Suprapubic skin (tissue), 4 donors: ENCODE data around the gene RAD54L. TPM values are rescaled to one million over a fixed set of nuclear protein-coding genes. Genes with fewer than 3 reads are reported as not detected.

Source experiments
- DNase-seq, 2 donors: peaks; one replicate each; pipeline ENCODE4 v3.0.0-alpha.2; 2019; ENCODE audit warnings: low spot score in 2 of 2
- H3K27ac ChIP-seq: fragments of 200-600 bp; sonication (generic); one replicate; pipeline ENCODE4 v1.5.1; 2019
- H3K27me3 ChIP-seq: fragments of 200-600 bp; sonication (generic); one replicate; pipeline ENCODE4 v1.5.1; 2019
- H3K36me3 ChIP-seq: fragments of 200-600 bp; sonication (generic); one replicate; pipeline ENCODE4 v1.5.1; 2019
- H3K4me1 ChIP-seq: fragments of 200-600 bp; sonication (generic); one replicate; pipeline ENCODE4 v1.5.1; 2019
- H3K4me3 ChIP-seq: fragments of 200-600 bp; sonication (generic); one replicate; pipeline ENCODE4 v1.5.1; 2019; ENCODE audit warnings: mild to moderate bottlenecking
- H3K9me3 ChIP-seq: fragments of 200-600 bp; sonication (generic); one replicate; pipeline ENCODE4 v1.5.1; 2019
- EP300 ChIP-seq: sonication (generic); formaldehyde crosslinking; IDR thresholded peaks from one replicate; pipeline ENCODE4 v1.6.1; 2017; ENCODE audit warnings: antibody characterized with exemption
- POLR2A ChIP-seq, 2 donors: fragments of 450-650 bp; IDR thresholded peaks; one replicate each; pipeline ENCODE4 v1.6.1; 2017; ENCODE audit warnings: antibody characterized with exemption in 2 of 2, mild to moderate bottlenecking in 2 of 2, moderate library complexity in 2 of 2
- POLR2AphosphoS5 ChIP-seq, 3 donors: sonication (generic); formaldehyde crosslinking; IDR thresholded peaks; one replicate each; pipeline ENCODE4 v1.6.1; 2017; ENCODE audit warnings: antibody characterized with exemption in 3 of 3
- whole genome bisulfite sequencing: methylation state at CpG from one replicate; pipeline ENCODE4 v1.1.5; 2018; 5-methylcytosine and 5-hydroxymethylcytosine counted together
- total RNA-seq, 4 donors: library from RNA; depleted of rRNA; stranded (reverse); fragments of >200 nt; gene quantifications; one replicate each; pipeline ENCODE4 v1.1.0, GENCODE V29; 2016
- TF ChIP-seq, protein P1 (sequence below), 2 donors: fragments of 200-600 bp in 1 of 2; fragments of 450-650 bp in 1 of 2; sonication (generic) in 1 of 2; IDR thresholded peaks; one replicate each; pipeline ENCODE4 v1.5.1; 2016 to 2019; ENCODE audit warnings: antibody characterized with exemption in 2 of 2, mild to moderate bottlenecking in 1 of 2, moderate library complexity in 1 of 2

Gene RAD54L
- total RNA-seq, 4 donors from 2014 or later: 1.1 to 6.1 (median 2.1) TPM

DNA sequence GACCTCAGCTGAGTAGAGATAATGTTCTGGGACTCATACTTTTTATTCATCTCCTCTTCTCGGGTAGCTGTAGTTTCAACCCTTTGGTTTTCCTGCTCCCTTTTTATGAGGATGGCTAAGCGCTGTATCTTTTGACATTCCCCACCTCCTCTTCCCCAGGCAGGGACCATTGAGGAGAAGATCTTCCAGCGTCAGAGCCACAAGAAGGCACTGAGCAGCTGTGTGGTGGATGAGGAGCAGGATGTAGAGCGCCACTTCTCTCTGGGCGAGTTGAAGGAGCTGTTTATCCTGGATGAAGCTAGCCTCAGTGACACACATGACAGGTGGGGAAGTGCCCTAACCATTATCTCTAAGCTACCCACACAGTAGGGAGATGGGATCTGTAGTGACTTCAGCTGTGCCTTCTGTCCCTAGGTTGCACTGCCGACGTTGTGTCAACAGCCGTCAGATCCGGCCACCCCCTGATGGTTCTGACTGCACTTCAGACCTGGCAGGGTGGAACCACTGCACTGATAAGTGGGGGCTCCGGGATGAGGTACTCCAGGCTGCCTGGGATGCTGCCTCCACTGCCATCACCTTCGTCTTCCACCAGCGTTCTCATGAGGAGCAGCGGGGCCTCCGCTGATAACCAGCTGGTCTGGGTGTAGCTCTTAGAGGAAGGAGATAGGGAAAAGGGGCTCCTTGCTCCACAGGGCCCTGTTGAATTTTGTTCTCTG is 30.3 kb downstream of the RAD54L start:
- H3K9me3 ChIP-seq: no peaks in the 10 kb centered on the region
- H3K4me1 ChIP-seq: no peaks in the 10 kb centered on the region
- DNase-seq: no peak
- H3K4me3 ChIP-seq: no peak overlapping the region
- H3K36me3 ChIP-seq: peaks cover 53% of the 10 kb centered on the region
- 91% methylated on average over 9 of the region's 14 CpGs for WGBS
- TF ChIP-seq EP300 (no peak), POLR2AphosphoS5 (IDR thresholded peaks at IDR 0.05) (no peak), POLR2A (IDR thresholded peaks at IDR 0.05) (no peak)
- TF ChIP-seq, protein P1, sequence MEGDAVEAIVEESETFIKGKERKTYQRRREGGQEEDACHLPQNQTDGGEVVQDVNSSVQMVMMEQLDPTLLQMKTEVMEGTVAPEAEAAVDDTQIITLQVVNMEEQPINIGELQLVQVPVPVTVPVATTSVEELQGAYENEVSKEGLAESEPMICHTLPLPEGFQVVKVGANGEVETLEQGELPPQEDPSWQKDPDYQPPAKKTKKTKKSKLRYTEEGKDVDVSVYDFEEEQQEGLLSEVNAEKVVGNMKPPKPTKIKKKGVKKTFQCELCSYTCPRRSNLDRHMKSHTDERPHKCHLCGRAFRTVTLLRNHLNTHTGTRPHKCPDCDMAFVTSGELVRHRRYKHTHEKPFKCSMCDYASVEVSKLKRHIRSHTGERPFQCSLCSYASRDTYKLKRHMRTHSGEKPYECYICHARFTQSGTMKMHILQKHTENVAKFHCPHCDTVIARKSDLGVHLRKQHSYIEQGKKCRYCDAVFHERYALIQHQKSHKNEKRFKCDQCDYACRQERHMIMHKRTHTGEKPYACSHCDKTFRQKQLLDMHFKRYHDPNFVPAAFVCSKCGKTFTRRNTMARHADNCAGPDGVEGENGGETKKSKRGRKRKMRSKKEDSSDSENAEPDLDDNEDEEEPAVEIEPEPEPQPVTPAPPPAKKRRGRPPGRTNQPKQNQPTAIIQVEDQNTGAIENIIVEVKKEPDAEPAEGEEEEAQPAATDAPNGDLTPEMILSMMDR (IDR thresholded peaks at IDR 0.05): no peak
- no peak overlapping the region for H3K27ac ChIP-seq
- no peaks in the 10 kb centered on the region for H3K27me3 ChIP-seq

DNA sequence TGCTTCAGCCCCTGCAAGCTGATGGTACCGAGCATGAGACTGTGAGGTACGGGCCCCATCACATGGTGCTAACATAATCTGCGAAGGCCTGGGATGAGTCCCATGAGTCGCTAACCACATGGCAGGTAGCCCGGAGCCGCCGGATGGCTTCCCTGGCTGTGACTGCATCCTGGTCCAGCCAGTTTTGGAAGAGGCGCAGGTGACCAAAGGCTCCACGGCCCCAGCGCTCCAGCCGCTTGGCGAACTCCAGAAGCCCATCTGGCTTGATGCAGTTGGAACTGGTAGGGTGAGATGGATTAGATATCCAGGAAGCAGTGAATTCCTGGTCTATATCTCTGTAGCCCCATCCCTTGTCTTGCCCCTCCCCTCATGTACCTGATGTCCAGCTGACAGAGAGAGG is 31.2 kb downstream of the RAD54L start:
- Histone ChIP-seq H3K4me1 (no peaks in the 10 kb centered on the region), H3K36me3 (peaks cover 62% of the 10 kb centered on the region), H3K4me3 (no peak overlapping the region), H3K27me3 (no peaks in the 10 kb centered on the region), H3K27ac (no peak overlapping the region), H3K9me3 (no peaks in the 10 kb centered on the region)
- 82% methylated on average over 10 of the region's 12 CpGs for WGBS
- no peak for DNase-seq
- no peak for TF ChIP-seq POLR2A (IDR thresholded peaks at IDR 0.05)
- TF ChIP-seq, protein P1 (IDR thresholded peaks at IDR 0.05): no peak
- TF ChIP-seq EP300: no peak

DNA sequence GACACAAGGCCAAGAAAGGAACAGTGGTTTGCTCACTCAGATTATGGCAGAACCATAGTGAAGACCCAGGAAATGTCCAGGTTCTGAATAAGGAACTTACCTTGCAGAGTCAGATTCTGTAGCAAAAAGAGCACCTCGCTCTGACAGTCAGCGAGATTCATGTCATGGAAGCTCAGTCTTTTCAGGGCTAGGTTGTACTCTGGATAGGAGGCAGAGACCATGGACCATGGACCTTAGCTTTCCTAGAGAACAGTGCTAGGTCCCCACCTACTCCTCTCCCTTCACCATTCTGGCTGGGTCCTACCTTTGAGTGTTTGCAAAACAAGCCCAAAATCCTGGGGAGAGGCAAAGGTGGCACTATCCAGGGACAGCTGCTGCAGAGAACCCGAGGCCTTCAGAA is 32.5 kb downstream of the RAD54L start:
- DNase-seq: no peak
- TF ChIP-seq EP300: no peak
- no peak for TF ChIP-seq POLR2AphosphoS5 (IDR thresholded peaks at IDR 0.05)
- no peak for TF ChIP-seq POLR2A (IDR thresholded peaks at IDR 0.05)
- peaks cover 74% of the 10 kb centered on the region for H3K36me3 ChIP-seq
- no peak overlapping the region for H3K27ac ChIP-seq
- H3K4me1 ChIP-seq: no peaks in the 10 kb centered on the region
- 93% methylated on average over 3 of the region's 3 CpGs for WGBS
- H3K9me3 ChIP-seq: no peaks in the 10 kb centered on the region
- no peak overlapping the region for H3K4me3 ChIP-seq
- no peaks in the 10 kb centered on the region for H3K27me3 ChIP-seq

DNA sequence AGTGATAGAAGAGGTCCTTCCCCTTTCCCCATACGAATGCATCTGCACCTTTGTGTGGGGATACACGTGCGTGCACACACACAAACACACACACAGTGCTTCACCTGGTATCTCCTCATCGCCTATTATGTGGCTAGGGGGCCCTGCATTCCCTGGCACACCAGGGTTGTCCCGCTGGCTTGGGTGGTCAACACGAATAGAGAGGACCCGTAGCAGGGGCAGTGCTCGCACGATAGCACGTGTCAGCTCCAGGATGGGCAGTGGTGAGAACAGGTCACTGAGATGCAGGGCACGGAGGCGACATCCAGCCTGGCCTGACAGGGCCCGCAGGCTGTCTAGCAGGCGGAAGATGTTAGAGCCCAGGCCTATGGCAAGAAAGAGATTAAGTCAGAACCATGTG is 33.5 kb downstream of the RAD54L start:
- peaks cover 84% of the 10 kb centered on the region for H3K36me3 ChIP-seq
- 94% methylated on average over 13 of the region's 14 CpGs for WGBS
- no peaks in the 10 kb centered on the region for H3K27me3 ChIP-seq
- H3K4me3 ChIP-seq: no peak overlapping the region
- H3K4me1 ChIP-seq: no peaks in the 10 kb centered on the region
- no peak overlapping the region for H3K27ac ChIP-seq
- no peak for DNase-seq
- no peaks in the 10 kb centered on the region for H3K9me3 ChIP-seq
- TF ChIP-seq EP300 (no peak), POLR2A (IDR thresholded peaks at IDR 0.05) (no peak), POLR2AphosphoS5 (IDR thresholded peaks at IDR 0.05) (no peak)
- TF ChIP-seq, protein P1 (IDR thresholded peaks at IDR 0.05): no peak

DNA sequence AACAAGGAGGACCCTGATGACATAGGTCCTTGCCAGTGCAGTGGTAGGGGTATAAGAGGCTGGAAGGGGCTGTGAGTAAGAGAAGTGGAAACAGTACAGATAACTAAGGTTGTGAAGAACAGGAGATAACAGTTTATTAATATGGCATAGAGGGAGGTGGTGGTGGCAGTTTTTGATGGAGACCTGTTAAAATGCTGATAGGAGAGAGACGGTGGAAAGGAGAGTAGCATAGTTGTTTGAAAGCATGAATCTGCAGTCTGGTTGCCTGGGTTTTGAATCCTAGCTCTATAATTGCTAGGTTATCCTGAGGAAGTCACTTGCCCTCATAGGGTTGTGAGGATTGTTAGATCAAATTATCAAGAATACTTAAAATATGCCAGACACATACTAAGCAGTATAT is 36.5 kb downstream of the RAD54L start:
- H3K4me1 ChIP-seq: no peaks in the 10 kb centered on the region
- DNase-seq: no peak
- H3K27me3 ChIP-seq: no peaks in the 10 kb centered on the region
- no peak overlapping the region for H3K4me3 ChIP-seq
- peaks cover 80% of the 10 kb centered on the region for H3K36me3 ChIP-seq
- TF ChIP-seq POLR2AphosphoS5 (IDR thresholded peaks at IDR 0.05) (no peak), EP300 (no peak), POLR2A (IDR thresholded peaks at IDR 0.05) (no peak)
- TF ChIP-seq, protein P1 (IDR thresholded peaks at IDR 0.05): no peak
- 97% methylated on average over 1 of the region's 1 CpG for WGBS
- no peak overlapping the region for H3K27ac ChIP-seq
- no peaks in the 10 kb centered on the region for H3K9me3 ChIP-seq
